Keratinocyte (primary cell): ENCODE data around the gene ZBTB17. TPM values are rescaled to one million over a fixed set of nuclear protein-coding genes. Genes with fewer than 3 reads are reported as not detected.

Source experiments
- DNase-seq: peaks from one replicate; pipeline ENCODE4 v3.0.0-alpha.2; 2011; ENCODE audit warnings: low read depth, missing footprints, low spot score
- FAIRE-seq: peaks from 2 replicates; lab custom pipeline; 2011; peaks lifted over from hg19 to GRCh38; lab: Jason Lieb, UNC
- H2AFZ ChIP-seq: 2 replicates; pipeline ENCODE4 v1.6.0; 2012; ENCODE audit warnings: low read length, control low read depth, inconsistent platforms; ENCODE audit not compliant: control insufficient read depth
- H3K27ac ChIP-seq: 2 replicates; pipeline ENCODE4 v1.5.1; 2011; ENCODE audit warnings: low read length; ENCODE audit not compliant: control insufficient read depth, insufficient read depth
- H3K27me3 ChIP-seq: 3 replicates; pipeline ENCODE4 v1.6.0; 2011; ENCODE audit warnings: low read length; ENCODE audit not compliant: control insufficient read depth, insufficient read depth; ENCODE audit errors: extremely low read depth
- H3K36me3 ChIP-seq, 2 experiments: 2 replicates in 1 of 2; 3 replicates in 1 of 2; pipeline ENCODE4 v1.5.1; 2011; ENCODE audit warnings: low read length in 2 of 2, mild to moderate bottlenecking in 1 of 2; ENCODE audit not compliant: control insufficient read depth in 2 of 2, insufficient read depth in 2 of 2; ENCODE audit errors: extremely low read depth in 1 of 2
- H3K4me1 ChIP-seq: 3 replicates; pipeline ENCODE4 v1.5.1; 2011; ENCODE audit warnings: low read length; ENCODE audit not compliant: control insufficient read depth, insufficient read depth; ENCODE audit errors: extremely low read depth
- H3K4me2 ChIP-seq: 3 replicates; pipeline ENCODE4 v1.6.0; 2011; ENCODE audit warnings: low read depth, low read length; ENCODE audit not compliant: control insufficient read depth, insufficient read depth; ENCODE audit errors: extremely low read depth
- H3K4me3 ChIP-seq, 3 experiments: fragments of 200-600 bp in 1 of 3; sonication (generic) in 1 of 3; 2 replicates in 2 of 3; 3 replicates in 1 of 3; pipeline ENCODE4 v1.5.1; 2011 to 2016; ENCODE audit warnings: low read length in 3 of 3, mild to moderate bottlenecking in 3 of 3, control low read depth in 2 of 3, inconsistent platforms in 1 of 3, low read depth in 1 of 3, mixed read lengths in 1 of 3, mixed run types in 1 of 3, moderate library complexity in 1 of 3; ENCODE audit not compliant: control insufficient read depth in 2 of 3, insufficient read depth in 2 of 3; ENCODE audit errors: extremely low read depth in 1 of 3
- H3K79me2 ChIP-seq: 2 replicates; pipeline ENCODE4 v1.6.0; 2012; ENCODE audit warnings: low read length; ENCODE audit not compliant: control insufficient read depth, insufficient read depth
- H3K9ac ChIP-seq: 3 replicates; pipeline ENCODE4 v1.6.0; 2011; ENCODE audit warnings: low read length; ENCODE audit not compliant: control insufficient read depth, insufficient read depth; ENCODE audit errors: extremely low read depth
- H3K9me1 ChIP-seq: 3 replicates; pipeline ENCODE4 v1.6.0; 2011; ENCODE audit warnings: low read length; ENCODE audit not compliant: control insufficient read depth, insufficient read depth; ENCODE audit errors: extremely low read depth
- H3K9me3 ChIP-seq: 2 replicates; pipeline ENCODE4 v1.5.1; 2012; ENCODE audit warnings: low read depth, low read length; ENCODE audit not compliant: control insufficient read depth
- H4K20me1 ChIP-seq: 3 replicates; pipeline ENCODE4 v1.6.0; 2011; ENCODE audit warnings: low read length; ENCODE audit not compliant: control insufficient read depth, insufficient read depth; ENCODE audit errors: extremely low read depth
- EZH2 ChIP-seq: IDR thresholded peaks from one replicate; pipeline ENCODE4 v1.6.1; 2012; ENCODE audit warnings: inconsistent platforms, mild to moderate bottlenecking, low read length, moderate library complexity
- dilution Hi-C: fragments of 300-500 bp; cut with MboI; formaldehyde crosslinking; loops from one replicate; pipeline ENCODE4 v1.7.0; 2020; ENCODE audit warnings: low sequenced_read_pairs; ENCODE audit not compliant: extremely low pct_ligation_motif_present
- polyA plus RNA-seq, 5 experiments: library from polyadenylated mRNA; depleted of rRNA in 3 of 5; stranded (reverse) in 3 of 5; stranded (forward) in 1 of 5; unstranded in 1 of 5; fragments of >200 nt; gene quantifications; 1 replicate in 1 of 5; 2 replicates in 3 of 5; 3 replicates in 1 of 5; pipeline versions ENCODE4 v1.2.1 to v1.2.3, GENCODE V29; 2011 to 2012; ENCODE audit warnings: missing spikeins in 2 of 5, low read depth in 1 of 5, low replicate concordance in 1 of 5
- TF ChIP-seq, protein P1 (sequence below), 3 experiments: IDR thresholded peaks in 1 of 3; conservative IDR thresholded peaks in 1 of 3; optimal IDR thresholded peaks in 1 of 3; 2 replicates in 2 of 3; 3 replicates in 1 of 3; pipeline versions ENCODE3 to v1.5.1; 2011; ENCODE audit warnings: low read length in 3 of 3, mild to moderate bottlenecking in 3 of 3, moderate library complexity in 2 of 3, control low read depth in 1 of 3, inconsistent platforms in 1 of 3; ENCODE audit not compliant: insufficient read depth in 2 of 3; ENCODE audit errors: extremely low read depth in 1 of 3

Gene ZBTB17
- polyA plus RNA-seq, 1 donor (not counting 4 experiments of a cell fraction or from before 2014, with no cell fraction given), result 18.4 TPM

- DNase-seq, result no peak
- Histone ChIP-seq H3K4me3 (no peak overlapping the region), H3K27me3 (no peaks in the 10 kb centered on the region), H3K9me1 (no peaks in the 10 kb centered on the region), H4K20me1 (no peaks in the 10 kb centered on the region), H3K4me1 (peaks cover 29% of the 10 kb centered on the region), H2AFZ (no peak overlapping the region), H3K27ac (peak overlapping the region; percentile 60), H3K9ac (no peak overlapping the region), H3K4me2 (peak overlapping the region; percentile 1), H3K36me3 (peaks cover 3 to 23% of the 10 kb centered on the region in 2 experiments), H3K9me3 (no peaks in the 10 kb centered on the region), H3K79me2 (peaks cover 54% of the 10 kb centered on the region)
- dilution Hi-C loops, result no loop called here
- no peak for TF ChIP-seq EZH2
- TF ChIP-seq, protein P1, sequence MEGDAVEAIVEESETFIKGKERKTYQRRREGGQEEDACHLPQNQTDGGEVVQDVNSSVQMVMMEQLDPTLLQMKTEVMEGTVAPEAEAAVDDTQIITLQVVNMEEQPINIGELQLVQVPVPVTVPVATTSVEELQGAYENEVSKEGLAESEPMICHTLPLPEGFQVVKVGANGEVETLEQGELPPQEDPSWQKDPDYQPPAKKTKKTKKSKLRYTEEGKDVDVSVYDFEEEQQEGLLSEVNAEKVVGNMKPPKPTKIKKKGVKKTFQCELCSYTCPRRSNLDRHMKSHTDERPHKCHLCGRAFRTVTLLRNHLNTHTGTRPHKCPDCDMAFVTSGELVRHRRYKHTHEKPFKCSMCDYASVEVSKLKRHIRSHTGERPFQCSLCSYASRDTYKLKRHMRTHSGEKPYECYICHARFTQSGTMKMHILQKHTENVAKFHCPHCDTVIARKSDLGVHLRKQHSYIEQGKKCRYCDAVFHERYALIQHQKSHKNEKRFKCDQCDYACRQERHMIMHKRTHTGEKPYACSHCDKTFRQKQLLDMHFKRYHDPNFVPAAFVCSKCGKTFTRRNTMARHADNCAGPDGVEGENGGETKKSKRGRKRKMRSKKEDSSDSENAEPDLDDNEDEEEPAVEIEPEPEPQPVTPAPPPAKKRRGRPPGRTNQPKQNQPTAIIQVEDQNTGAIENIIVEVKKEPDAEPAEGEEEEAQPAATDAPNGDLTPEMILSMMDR (optimal IDR thresholded peaks at IDR 0.05 in 1 of 3, IDR thresholded peaks at IDR 0.05 in 1 of 3, conservative IDR thresholded peaks at IDR 0.05 in 1 of 3; ENCODE audit: extremely low read depth in 1 of 3, insufficient read depth in 2 of 3, low read length in 3 of 3), result no peak
- FAIRE-seq, result no peak
These were observed 59.0 kb downstream of the ZBTB17 start for GRCh38 chr1:15916916-15917315.

DNA sequence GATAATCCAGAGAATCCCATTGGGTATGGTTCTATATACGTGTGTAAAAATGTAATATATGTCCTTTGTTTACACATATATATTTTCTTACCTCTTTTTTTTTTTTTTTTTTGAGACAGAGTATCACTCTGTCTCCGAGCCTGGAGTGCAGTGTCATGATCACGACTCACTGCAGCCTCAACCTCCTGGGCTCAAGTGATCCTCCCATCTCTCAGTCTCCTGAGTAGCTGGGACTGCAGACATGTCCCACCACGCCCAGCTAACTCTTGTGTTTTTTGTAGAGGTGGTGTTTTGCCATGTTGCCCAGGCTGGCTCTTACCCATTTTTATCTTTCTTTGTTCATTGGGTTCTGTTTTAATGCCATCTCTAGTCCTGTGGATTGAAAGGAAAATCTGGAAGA lies 59.5 kb downstream of the ZBTB17 start:
- FAIRE-seq, result no peak

More for the DNA sequence above, 59.5 kb downstream of the ZBTB17 start:
- TF ChIP-seq EZH2, result no peak
- TF ChIP-seq, protein P1 (optimal IDR thresholded peaks at IDR 0.05 in 1 of 3, IDR thresholded peaks at IDR 0.05 in 1 of 3, conservative IDR thresholded peaks at IDR 0.05 in 1 of 3; ENCODE audit: extremely low read depth in 1 of 3, insufficient read depth in 2 of 3, low read length in 3 of 3), result no peak
- peak overlapping the region; percentile 24 for H3K4me2 ChIP-seq
- no peak overlapping the region for H3K4me3 ChIP-seq
- no peak overlapping the region for H3K9ac ChIP-seq
- no peak for DNase-seq
- H3K27ac ChIP-seq, result peak overlapping the region; percentile 60
- dilution Hi-C loops, result no loop called here
- no peaks in the 10 kb centered on the region for H4K20me1 ChIP-seq
- H2AFZ ChIP-seq, result no peak overlapping the region
- H3K27me3 ChIP-seq, result no peaks in the 10 kb centered on the region
- no peaks in the 10 kb centered on the region for H3K9me1 ChIP-seq
- H3K4me1 ChIP-seq, result peaks cover 29% of the 10 kb centered on the region
- H3K79me2 ChIP-seq, result peaks cover 57% of the 10 kb centered on the region
- H3K36me3 ChIP-seq, result peaks cover 4 to 26% of the 10 kb centered on the region in 2 experiments
- H3K9me3 ChIP-seq, result no peaks in the 10 kb centered on the region
